ENCODE results near the gene AOC2. TPM values are rescaled to one million over a fixed set of nuclear protein-coding genes. Genes with fewer than 3 reads are reported as not detected.
"Not testable (repeated sequence)": the region's sequence is repeated elsewhere in the genome, so short reads cannot be mapped to it uniquely, and the experiment has no call there.

The AOC2 gene
- total RNA-seq, 1 experiment from 2014 or later: 4.7 TPM

DNA sequence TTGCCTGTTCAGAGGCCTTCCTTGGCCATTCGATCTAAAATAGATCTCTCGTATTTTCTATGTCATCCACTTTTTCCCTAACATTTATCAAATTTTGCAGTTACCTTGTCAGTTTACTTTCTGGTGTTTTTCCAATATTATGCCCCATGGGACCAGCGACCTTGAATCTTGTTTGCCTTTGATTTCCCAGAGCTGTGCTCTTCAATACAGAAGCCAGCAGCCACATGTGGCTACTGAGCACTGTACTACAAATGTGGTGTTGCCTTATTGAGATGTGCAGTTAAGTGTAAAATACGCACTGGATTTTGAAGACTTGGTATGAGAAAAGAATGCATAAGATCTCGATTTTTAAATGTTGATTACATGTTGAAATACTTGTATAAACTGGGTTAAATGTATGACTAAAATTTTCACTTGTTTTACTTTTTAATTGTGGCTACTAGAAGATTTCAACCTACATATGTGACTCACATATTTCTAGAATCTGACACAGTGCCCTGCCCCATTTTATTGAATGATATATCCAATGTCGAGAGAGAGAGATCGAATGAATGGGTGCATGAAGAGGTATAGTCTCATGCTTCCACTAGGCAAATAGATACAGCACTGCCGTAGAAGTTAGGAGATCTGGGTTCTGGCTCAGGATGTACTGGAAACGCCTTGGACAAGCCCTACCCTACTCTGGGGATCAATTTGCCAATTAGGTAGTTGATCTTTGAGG lies 12.0 kb upstream of the AOC2 start:
- DNase-seq (ENCODE audit: extremely low read depth, low read depth): no peak

DNA sequence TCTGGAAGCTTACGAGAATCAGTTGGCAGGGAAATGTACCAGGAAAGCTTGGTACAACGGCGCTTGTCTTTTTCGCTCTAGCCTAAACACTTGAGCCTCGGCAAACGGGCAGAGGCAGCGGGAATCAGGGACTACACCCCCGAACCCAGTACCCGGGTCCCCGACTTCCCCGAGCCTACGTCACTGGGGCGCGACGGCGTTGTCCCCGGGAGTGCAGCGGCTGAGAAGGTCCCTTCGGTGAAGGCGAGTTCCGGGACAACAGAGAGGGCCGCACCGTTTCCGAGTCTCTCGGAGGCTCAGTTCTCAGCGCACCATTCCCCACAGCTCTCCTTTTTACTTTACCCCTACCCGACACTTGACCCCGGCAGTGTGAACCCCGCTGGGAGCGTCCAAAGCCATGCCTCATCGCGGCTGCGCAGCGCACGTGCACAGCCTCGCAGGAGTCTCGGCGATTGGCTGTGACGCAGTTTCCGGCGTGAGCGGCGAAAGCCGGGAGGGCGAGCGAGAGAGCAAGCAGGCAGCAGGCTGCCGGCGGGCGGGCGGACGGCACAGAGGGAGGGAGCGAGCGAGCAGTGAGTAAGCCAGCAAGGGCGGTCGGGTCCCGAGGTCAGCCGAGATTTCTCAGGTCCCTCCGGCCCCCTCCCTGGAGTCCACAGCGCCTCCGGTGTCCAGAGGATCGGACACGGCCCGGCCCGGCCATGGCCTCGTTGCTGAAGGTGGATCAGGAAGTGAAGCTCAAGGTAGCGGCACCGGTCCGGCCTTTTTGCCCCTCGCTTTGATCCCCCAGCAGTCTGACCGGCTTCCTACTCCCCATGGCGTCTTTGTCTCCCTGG lies 11.2 kb upstream of the AOC2 start, which contains the start of gene PSME3:
TSS of gene PSME3 (plus strand) at position 464 of the 833 bp plus-strand sequence. CDS start at position 699, 235 bp downstream.
- DNase-seq (ENCODE audit: extremely low read depth, low read depth): peak; percentile 85

DNA sequence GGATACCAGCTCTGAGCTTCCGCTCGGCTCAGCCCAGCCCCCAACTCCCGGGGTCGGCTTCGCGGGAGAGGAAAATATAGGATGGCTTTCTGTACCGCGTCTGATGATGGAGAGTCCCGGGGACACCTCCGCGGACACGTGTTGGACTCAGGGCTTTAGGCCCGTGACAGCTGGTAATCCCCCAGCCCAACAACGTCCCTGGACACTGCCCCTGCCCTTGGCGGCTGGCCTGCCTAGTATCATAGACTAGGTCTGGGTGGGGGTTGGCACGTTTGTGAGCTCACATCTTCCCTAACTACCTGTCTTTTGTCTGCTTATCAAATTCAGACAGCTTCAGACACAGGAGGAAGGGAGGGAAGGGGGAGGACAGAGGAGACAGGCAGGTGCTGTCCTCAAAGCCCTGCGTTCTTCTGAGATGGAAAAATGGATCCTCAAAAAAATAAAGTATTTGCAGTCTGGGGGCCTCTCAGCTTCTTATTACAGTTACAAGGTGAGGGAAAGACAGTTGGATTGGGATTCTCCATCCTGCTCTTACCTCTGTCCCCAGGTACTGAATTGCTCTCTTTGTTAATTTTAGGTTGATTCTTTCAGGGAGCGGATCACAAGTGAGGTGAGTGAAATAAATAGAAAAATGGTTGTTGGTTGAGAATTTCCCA lies 10.5 kb upstream of the AOC2 start:
- DNase-seq (ENCODE audit: extremely low read depth, low read depth): no peak

DNA sequence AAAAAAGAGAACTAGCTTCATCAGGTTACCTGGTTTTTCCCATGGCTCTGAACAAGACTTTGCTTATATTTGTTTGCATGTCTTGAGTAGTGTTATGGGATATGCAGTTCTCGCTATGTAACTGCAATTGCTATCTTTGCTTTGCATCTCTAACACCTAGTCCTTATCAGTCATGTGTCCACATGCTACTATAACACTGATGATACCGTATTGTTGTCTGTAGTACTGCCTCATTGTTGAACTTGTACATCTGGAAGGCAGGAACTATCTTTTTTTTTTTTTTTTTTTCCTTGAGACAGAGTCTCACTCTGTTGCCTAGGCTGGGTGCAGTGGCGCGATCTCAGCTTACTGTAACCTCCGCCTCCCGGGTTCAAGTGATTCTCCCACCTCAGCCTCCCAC lies 8.6 kb upstream of the AOC2 start:
- DNase-seq (ENCODE audit: extremely low read depth, low read depth): no peak

DNA sequence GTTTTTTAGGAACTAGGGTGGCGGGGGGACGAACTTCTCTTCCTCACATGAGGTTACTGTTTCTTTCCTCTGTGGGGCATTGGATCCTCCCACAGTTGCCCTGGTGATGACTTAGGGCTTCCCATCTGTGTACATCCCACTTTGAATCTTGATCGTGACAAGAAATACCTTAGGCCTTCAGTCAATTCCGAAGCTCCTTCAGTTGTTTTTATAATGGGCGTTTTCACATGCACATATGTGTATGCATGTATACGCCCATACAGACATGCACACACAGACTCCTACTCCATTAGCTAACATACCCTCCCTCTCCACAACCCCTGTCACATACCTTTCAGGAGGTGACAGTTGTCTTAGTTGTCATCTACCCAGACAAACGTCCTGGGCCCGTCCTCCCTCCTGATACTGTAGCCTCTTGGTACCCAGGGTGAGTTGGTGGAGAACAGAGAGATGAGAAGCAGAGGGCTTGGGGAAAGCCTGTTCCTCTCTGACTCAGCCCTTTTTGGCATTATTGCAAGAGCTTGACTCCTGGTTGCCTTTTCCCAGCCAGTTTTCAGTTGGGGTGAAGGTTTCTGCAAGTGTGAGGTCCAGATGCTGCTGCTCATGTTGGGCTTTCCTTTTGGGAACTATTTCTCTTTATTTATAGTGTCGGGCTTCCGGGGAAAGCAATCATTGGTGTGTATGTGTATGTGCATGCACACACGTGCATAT lies 2.2 kb upstream of the AOC2 start:
- no peak for DNase-seq (ENCODE audit: extremely low read depth, low read depth)

DNA sequence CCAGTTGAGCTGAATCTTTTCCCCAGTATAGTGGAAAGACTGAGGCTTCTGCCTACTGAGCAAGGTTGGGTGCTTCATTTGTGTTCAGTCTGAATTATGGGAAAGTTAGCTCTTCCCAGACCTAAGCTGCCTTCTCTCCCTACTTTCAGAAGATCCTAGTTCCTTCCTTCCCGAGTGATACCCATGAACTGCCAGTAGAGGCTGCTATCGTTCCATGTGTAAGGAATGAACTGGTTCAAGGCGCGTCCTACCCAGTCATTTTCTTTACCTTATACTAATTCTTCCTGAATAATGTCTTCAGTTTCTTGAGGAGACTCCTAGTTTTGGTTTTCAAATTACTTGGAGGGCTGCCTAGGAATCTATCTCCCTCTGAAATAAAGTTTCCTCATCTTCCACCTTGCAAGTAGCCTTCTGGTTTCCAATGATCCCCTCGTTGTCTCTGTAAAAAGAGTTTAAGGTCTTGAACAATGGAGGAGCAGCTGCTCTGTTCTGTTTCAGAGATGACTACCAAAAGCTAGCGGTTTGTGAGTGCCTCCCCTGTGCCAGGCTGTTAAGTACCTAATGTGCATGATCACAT lies 934 bp upstream of the AOC2 start:
- DNase-seq (ENCODE audit: extremely low read depth, low read depth): peak; percentile 77

DNA sequence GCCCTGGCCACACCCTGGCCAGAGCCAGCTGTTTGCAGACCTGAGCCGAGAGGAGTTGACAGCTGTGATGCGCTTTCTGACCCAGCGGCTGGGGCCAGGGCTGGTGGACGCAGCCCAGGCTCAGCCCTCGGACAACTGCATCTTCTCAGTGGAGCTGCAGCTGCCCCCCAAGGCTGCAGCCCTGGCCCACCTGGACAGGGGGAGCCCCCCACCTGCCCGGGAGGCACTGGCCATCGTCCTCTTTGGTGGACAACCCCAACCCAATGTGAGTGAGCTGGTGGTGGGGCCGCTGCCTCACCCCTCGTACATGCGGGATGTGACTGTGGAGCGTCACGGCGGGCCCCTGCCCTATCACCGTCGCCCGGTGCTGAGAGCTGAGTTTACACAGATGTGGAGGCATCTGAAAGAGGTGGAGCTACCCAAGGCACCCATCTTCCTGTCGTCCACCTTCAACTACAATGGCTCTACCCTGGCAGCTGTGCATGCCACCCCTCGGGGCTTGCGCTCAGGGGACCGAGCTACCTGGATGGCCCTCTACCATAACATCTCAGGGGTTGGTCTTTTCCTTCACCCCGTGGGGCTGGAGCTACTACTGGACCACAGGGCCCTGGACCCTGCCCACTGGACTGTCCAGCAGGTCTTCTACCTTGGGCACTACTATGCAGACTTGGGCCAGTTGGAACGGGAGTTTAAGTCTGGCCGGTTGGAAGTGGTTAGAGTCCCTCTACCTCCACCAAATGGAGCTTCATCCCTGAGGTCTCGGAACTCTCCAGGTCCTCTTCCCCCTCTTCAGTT lies 578 bp downstream of the AOC2 start:
- no peak for DNase-seq (ENCODE audit: extremely low read depth, low read depth)

DNA sequence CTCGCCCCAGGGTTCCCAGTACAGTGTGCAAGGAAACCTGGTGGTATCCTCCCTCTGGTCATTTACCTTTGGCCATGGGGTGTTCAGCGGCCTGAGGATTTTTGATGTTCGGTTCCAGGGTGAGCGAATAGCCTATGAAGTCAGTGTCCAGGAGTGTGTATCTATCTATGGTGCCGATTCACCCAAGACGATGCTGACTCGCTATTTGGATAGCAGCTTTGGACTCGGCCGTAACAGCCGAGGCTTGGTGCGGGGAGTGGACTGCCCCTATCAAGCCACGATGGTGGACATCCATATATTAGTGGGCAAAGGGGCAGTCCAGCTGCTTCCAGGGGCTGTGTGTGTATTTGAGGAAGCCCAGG lies 1.2 kb downstream of the AOC2 start:
- DNase-seq (ENCODE audit: extremely low read depth, low read depth): no peak

DNA sequence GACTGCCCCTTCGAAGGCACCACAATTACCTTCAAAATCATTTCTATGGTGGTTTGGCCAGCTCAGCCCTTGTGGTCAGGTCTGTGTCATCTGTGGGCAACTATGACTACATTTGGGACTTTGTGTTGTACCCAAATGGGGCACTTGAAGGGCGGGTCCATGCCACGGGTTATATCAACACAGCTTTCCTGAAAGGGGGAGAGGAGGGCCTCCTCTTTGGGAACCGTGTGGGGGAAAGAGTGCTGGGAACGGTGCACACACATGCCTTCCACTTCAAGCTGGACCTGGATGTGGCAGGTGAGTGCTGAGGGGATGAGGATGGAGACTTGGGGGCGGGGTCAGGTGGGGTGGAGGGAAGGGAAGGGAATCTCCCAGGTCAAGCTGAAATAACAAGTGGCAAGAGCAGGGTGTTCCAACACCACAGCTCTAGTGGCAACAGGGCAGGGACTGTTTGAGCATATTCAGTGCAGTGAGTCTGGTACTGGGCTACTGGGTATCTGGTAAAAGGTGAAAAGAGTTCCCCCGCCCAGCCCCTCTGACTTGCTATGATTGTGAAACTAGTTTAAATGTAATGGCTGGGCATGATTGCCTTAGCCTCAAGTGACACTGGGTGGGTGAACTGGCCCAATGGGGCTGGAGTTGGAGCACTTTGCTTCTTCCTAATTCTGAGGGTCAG lies 1.7 kb downstream of the AOC2 start:
- no peak for DNase-seq (ENCODE audit: extremely low read depth, low read depth)

DNA sequence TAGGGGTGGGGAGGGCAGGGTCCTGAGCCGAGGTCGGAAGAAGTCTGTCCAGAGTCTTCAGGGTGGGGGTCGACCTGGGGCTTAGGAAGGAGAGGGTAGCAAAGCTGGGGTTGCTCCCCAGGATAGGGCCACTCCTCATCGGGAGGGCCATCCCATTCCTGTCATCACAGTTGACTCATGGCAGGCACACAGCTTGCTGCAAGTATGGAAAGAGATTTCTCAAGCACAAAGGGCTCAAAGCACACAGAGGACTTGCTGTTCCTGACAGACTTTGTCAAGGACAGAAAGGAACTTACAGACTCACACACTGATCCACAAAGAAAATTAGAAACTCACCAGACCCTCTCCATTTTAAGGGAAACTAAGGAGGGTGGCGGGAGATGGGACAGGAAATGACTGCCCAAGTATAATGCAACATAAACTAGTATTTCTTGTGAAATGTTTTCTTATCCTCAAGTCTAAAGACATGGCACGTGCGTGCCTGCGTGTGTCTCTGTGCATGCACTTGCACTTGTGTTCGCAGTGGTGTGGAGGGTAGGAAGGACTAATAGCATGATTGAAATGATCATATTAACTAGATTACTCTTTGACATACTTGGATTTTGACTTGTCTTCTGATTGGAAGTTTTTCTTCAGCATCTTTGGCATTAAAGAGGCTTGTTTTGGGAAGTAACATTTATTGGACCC lies 2.4 kb downstream of the AOC2 start:
- no peak for DNase-seq (ENCODE audit: extremely low read depth, low read depth)

DNA sequence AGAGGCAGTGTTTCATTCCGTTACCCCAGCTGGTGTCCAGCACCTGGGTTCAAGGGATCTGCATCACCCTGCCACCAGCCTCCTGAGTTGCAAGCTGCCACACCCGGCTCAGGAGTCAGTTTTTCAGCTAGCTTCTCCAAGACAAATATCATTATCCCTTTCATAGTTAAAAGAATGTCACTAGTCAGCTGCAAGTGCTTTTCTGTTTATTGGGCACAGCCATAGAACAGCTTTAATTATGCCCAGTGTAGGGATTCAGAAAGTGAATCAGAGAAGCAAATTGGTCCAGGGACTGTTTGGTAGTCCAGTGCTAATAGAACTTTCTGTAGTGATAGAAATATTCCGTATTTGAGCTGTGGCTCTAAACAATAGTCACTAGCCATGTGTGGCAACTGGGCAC lies 3.7 kb downstream of the AOC2 start:
- DNase-seq (ENCODE audit: extremely low read depth, low read depth): no peak

DNA sequence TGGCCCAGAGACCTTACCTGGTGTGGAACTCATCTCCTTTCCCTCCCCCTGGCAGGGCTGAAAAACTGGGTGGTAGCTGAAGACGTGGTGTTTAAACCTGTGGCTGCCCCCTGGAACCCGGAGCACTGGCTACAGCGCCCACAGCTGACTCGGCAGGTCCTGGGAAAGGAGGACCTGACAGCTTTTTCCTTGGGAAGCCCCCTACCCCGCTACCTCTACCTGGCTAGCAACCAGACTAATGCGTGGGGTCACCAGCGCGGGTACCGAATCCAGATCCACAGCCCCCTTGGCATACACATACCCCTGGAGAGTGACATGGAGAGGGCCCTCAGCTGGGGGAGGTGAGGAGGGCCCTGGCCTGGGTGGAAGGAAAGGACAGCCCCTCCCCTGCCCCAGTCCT lies 4.7 kb downstream of the AOC2 start:
- DNase-seq (ENCODE audit: extremely low read depth, low read depth): no peak

DNA sequence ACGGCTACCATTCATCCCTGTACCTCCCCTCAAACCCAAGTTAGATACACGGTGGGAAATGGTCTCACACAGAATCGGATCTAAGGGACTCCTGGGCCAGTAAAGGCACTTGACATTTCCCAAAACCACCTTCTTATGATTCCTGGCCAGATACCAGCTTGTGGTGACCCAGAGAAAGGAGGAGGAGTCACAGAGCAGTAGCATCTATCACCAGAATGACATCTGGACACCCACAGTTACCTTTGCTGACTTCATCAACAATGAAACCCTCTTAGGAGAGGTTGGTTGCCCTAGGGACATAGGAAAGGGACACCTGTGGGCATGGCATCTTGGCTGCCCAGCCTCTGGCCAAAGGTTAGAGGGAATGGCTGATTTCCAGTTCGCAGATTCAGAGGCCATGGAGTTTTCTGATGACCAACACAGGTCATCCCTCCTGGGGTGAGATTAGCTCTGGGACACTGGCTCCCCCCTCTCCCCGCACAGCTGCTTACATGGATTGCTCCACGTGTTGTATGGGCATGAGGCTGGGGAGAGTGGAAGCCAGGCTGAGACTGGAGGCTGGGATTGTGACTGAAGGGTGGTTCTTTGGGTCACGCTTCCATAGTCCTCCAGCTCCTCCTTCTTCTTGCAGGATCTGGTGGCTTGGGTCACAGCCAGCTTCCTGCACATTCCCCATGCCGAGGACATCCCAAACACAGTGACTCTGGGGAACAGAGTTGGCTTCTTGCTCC lies 5.2 kb downstream of the AOC2 start:
- no peak for DNase-seq (ENCODE audit: extremely low read depth, low read depth)

DNA sequence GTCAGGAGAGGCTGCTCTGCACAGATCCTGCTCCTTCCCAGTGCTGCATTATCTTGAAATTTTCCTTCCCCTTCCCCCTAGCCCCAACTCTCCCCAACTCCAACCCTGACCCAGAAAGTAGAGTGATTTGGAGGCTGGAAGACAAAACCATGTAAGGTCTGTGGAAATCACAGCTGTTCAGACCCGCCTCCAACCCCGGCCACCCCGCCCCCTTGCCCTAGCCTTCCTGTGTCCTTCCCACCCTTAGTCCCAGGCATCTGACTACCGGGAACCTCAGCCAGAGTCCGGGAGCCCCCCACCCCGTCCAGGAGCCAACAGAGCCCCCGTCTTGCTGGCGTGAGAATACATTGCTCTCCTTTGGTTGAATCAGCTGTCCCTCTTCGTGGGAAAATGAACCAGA lies 6.6 kb downstream of the AOC2 start, which contains the start of gene AOC3:
TSS of gene AOC3 (plus strand) at position 246 of the 400 bp plus-strand sequence. CDS start at position 391, 145 bp downstream.
- DNase-seq (ENCODE audit: extremely low read depth, low read depth): no peak

DNA sequence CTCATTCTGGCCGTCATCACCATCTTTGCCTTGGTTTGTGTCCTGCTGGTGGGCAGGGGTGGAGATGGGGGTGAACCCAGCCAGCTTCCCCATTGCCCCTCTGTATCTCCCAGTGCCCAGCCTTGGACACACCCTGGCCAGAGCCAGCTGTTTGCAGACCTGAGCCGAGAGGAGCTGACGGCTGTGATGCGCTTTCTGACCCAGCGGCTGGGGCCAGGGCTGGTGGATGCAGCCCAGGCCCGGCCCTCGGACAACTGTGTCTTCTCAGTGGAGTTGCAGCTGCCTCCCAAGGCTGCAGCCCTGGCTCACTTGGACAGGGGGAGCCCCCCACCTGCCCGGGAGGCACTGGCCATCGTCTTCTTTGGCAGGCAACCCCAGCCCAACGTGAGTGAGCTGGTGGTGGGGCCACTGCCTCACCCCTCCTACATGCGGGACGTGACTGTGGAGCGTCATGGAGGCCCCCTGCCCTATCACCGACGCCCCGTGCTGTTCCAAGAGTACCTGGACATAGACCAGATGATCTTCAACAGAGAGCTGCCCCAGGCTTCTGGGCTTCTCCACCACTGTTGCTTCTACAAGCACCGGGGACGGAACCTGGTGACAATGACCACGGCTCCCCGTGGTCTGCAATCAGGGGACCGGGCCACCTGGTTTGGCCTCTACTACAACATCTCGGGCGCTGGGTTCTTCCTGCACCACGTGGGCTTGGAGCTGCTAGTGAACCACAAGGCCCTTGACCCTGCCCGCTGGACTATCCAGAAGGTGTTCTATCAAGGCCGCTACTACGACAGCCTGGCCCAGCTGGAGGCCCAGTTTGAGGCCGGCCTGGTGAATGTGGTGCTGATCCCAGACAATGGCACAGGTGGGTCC lies 7.2 kb downstream of the AOC2 start:
- DNase-seq (ENCODE audit: extremely low read depth, low read depth): not testable (repeated sequence)

DNA sequence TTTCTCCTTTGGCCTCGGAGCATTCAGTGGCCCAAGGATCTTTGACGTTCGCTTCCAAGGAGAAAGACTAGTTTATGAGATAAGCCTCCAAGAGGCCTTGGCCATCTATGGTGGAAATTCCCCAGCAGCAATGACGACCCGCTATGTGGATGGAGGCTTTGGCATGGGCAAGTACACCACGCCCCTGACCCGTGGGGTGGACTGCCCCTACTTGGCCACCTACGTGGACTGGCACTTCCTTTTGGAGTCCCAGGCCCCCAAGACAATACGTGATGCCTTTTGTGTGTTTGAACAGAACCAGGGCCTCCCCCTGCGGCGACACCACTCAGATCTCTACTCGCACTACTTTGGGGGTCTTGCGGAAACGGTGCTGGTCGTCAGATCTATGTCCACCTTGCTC lies 8.0 kb downstream of the AOC2 start:
- DNase-seq (ENCODE audit: extremely low read depth, low read depth): no peak

DNA sequence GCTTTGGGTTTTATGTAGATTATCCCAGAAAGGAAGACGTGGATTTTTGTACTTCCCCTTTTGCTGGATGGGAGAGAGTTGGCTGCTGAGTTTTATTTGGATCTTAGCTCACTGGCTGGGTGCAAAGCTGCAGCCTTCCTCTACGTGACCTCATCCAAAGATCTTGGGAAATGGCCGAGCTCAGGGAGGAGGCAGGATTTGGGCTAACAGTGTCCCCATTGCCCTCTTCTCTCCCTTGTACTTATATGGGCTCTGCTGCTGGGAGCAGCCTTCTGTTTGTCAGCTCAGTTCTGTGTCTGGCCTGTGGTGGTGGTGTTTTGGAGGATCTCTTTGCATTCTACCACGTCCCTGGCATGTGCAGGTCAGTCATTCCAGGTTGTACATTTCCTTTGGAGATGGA lies 8.6 kb downstream of the AOC2 start:
- DNase-seq (ENCODE audit: extremely low read depth, low read depth): no peak

Data from NCI-H460 (cell line).